K562 (cell line): Measurements from ENCODE around the gene FBXO17.

Source experiments
- FOS ChIP-seq: IDR thresholded peaks from 3 replicates; pipeline ENCODE4 v1.6.1; 2011; ENCODE audit not compliant: insufficient read length; ENCODE audit errors: extremely low read depth
- FOXM1 ChIP-seq, 2 experiments: fragments of 450-650 bp in 1 of 2; sonication (generic) in 1 of 2; formaldehyde crosslinking in 1 of 2; IDR thresholded peaks; 2 replicates each; pipeline versions ENCODE4 v1.6.1 to v1.9.0; 2017 to 2022; ENCODE audit warnings: low read depth in 2 of 2, mild to moderate bottlenecking in 2 of 2, missing genetic modification reagents in 1 of 2, moderate library complexity in 1 of 2
- PTTG1 ChIP-seq: fragments of 450-650 bp; IDR thresholded peaks from 2 replicates; pipeline ENCODE4 v1.6.1; 2016; ENCODE audit warnings: low read depth, mild to moderate bottlenecking, missing genetic modification characterization, missing compliant biosample characterization
- RCOR1 ChIP-seq, 2 experiments: IDR thresholded peaks; 2 replicates each; pipeline ENCODE4 v1.6.1; 2012; ENCODE audit warnings: low read depth in 2 of 2, low read length in 2 of 2, borderline replicate concordance in 1 of 2, improper control_type of control experiment in 1 of 2
- RNF2 ChIP-seq: sonication (generic); IDR thresholded peaks from 2 replicates; pipeline ENCODE4 v1.6.1; 2016
- SP1 ChIP-seq: sonication (generic); formaldehyde crosslinking; IDR thresholded peaks from 2 replicates; pipeline ENCODE4 v1.8.1; 2022; ENCODE audit warnings: mild to moderate bottlenecking, missing genetic modification reagents
- ZNF24 ChIP-seq: fragments of 450-650 bp; IDR thresholded peaks from 2 replicates; pipeline ENCODE4 v1.6.1; 2016
- TF ChIP-seq, protein P1 (sequence below): sonication (generic); formaldehyde crosslinking; IDR thresholded peaks from 2 replicates; pipeline ENCODE4 v1.8.1; 2022; ENCODE audit warnings: missing genetic modification reagents
- TF ChIP-seq, protein P2 (sequence below): IDR thresholded peaks from 2 replicates; pipeline ENCODE4 v1.6.1; 2012; ENCODE audit warnings: low read depth, low read length, improper control_type of control experiment, borderline replicate concordance
- TF ChIP-seq, protein P3 (sequence below), 3 experiments: IDR thresholded peaks in 2 of 3; conservative IDR thresholded peaks in 1 of 3; 2 replicates each; pipeline ENCODE4 v1.5.1; 2011 to 2012; ENCODE audit warnings: low read length in 3 of 3, mild to moderate bottlenecking in 3 of 3, control low read depth in 2 of 3, improper control_type of control experiment in 1 of 3, inconsistent platforms in 1 of 3, low read depth in 1 of 3, mixed read lengths in 1 of 3, moderate library complexity in 1 of 3; ENCODE audit not compliant: insufficient read depth in 2 of 3

DNA sequence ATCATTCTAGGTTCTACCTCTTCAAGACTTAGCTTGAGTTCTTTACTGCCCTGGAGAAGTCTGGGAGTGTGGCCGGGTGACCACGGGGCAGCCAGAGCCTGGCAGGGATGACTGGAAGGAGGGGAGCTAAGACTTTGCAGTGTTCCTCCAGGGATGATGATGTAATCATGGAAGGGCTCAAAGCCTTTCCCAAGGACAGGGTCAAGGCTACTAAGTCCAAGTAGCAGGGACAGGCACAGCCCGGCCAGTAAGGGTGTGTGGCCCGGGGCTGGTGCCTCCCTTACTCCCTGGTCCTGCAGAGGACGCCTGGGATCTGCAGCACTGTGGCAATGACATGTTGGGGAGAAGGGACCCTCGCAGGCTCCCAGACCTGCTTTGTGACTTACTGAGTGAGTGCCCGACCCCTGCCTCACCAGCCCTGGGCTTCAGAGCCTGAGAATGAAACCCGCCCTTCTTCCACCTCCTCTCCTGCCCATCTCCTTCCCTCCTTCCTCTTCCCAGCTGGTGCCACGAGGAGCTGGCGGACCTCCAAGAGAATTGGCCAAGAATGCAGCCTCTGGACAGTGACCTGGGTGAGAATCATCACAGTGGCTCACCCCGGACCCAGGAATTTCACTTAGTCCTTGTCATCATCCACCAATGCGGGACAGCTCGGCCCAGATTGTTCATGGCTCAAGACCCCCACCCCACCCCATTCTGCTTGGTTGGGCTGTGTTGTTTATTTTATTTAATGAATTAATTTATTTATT lies 15.6 kb upstream of the FBXO17 start:
- no peak for TF ChIP-seq RNF2
- TF ChIP-seq FOS, result no peak
- TF ChIP-seq PTTG1 (tag), result no peak
- TF ChIP-seq, protein P1, sequence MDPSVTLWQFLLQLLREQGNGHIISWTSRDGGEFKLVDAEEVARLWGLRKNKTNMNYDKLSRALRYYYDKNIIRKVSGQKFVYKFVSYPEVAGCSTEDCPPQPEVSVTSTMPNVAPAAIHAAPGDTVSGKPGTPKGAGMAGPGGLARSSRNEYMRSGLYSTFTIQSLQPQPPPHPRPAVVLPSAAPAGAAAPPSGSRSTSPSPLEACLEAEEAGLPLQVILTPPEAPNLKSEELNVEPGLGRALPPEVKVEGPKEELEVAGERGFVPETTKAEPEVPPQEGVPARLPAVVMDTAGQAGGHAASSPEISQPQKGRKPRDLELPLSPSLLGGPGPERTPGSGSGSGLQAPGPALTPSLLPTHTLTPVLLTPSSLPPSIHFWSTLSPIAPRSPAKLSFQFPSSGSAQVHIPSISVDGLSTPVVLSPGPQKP, result no peak
- TF ChIP-seq ZNF24, result no peak
- TF ChIP-seq, protein P2, sequence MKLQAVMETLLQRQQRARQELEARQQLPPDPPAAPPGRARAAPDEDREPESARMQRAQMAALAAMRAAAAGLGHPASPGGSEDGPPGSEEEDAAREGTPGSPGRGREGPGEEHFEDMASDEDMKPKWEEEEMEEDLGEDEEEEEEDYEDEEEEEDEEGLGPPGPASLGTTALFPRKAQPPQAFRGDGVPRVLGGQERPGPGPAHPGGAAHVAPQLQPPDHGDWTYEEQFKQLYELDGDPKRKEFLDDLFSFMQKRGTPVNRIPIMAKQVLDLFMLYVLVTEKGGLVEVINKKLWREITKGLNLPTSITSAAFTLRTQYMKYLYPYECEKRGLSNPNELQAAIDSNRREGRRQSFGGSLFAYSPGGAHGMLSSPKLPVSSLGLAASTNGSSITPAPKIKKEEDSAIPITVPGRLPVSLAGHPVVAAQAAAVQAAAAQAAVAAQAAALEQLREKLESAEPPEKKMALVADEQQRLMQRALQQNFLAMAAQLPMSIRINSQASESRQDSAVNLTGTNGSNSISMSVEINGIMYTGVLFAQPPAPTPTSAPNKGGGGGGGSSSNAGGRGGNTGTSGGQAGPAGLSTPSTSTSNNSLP, result no peak
- TF ChIP-seq RCOR1 (IDR thresholded peaks at IDR 0.05; ENCODE audit: borderline replicate concordance in 1 of 2, low read depth in 2 of 2, low read length in 2 of 2), result no peak
- no peak for TF ChIP-seq SP1 (CRISPR knock-in tag)
- TF ChIP-seq, protein P3, sequence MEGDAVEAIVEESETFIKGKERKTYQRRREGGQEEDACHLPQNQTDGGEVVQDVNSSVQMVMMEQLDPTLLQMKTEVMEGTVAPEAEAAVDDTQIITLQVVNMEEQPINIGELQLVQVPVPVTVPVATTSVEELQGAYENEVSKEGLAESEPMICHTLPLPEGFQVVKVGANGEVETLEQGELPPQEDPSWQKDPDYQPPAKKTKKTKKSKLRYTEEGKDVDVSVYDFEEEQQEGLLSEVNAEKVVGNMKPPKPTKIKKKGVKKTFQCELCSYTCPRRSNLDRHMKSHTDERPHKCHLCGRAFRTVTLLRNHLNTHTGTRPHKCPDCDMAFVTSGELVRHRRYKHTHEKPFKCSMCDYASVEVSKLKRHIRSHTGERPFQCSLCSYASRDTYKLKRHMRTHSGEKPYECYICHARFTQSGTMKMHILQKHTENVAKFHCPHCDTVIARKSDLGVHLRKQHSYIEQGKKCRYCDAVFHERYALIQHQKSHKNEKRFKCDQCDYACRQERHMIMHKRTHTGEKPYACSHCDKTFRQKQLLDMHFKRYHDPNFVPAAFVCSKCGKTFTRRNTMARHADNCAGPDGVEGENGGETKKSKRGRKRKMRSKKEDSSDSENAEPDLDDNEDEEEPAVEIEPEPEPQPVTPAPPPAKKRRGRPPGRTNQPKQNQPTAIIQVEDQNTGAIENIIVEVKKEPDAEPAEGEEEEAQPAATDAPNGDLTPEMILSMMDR (IDR thresholded peaks at IDR 0.05 in 2 of 3, conservative IDR thresholded peaks at IDR 0.05 in 1 of 3; ENCODE audit: insufficient read depth in 2 of 3, low read depth in 1 of 3, low read length in 3 of 3), result no peak
- no peak for TF ChIP-seq FOXM1 (IDR thresholded peaks at IDR 0.05; ENCODE audit: low read depth)
- TF ChIP-seq FOXM1 (CRISPR knock-in tag; IDR thresholded peaks at IDR 0.05; ENCODE audit: low read depth), result no peak
